ENCODE results near the gene NDUFB2.

DNA sequence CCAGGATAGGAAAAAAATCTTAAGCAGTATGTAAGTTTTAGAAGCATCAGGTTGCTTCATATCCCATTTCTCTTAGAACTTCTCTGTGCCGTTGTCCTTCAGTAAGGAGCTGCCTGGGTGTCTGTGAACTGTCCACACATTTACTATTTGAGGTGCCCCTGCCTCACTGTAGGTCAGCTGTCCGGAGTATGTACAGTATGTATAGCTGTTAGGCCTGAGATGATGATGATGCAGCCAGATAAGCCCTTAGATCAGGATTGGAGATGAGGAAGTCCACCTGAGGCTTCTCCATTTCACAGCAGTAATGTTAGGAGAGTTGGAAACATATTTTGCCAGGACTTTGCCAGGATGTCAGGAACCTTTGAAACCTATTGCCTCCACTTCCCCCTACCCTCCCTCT lies 7.7 kb downstream of the NDUFB2 start:
- TF ChIP-seq, protein P1, sequence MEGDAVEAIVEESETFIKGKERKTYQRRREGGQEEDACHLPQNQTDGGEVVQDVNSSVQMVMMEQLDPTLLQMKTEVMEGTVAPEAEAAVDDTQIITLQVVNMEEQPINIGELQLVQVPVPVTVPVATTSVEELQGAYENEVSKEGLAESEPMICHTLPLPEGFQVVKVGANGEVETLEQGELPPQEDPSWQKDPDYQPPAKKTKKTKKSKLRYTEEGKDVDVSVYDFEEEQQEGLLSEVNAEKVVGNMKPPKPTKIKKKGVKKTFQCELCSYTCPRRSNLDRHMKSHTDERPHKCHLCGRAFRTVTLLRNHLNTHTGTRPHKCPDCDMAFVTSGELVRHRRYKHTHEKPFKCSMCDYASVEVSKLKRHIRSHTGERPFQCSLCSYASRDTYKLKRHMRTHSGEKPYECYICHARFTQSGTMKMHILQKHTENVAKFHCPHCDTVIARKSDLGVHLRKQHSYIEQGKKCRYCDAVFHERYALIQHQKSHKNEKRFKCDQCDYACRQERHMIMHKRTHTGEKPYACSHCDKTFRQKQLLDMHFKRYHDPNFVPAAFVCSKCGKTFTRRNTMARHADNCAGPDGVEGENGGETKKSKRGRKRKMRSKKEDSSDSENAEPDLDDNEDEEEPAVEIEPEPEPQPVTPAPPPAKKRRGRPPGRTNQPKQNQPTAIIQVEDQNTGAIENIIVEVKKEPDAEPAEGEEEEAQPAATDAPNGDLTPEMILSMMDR (conservative IDR thresholded peaks at IDR 0.05; ENCODE audit: low read depth, low read length): no peak
- TF ChIP-seq EZH2phosphoT487 (IDR thresholded peaks at IDR 0.05; ENCODE audit: borderline replicate concordance, low read length): no peak
